Breast epithelium (tissue), 3 donors: ENCODE data around the gene COL18A1.

Experiments used
- POLR2A ChIP-seq: fragments of 450-650 bp; IDR thresholded peaks from one replicate; pipeline ENCODE4 v1.6.1; 2016; ENCODE audit warnings: antibody characterized with exemption, mild to moderate bottlenecking, moderate library complexity
- POLR2AphosphoS5 ChIP-seq, 3 donors: sonication (generic); formaldehyde crosslinking; IDR thresholded peaks; one replicate each; pipeline ENCODE4 v1.6.1; 2017; ENCODE audit warnings: antibody characterized with exemption in 3 of 3
- TF ChIP-seq, protein P1 (sequence below), 3 donors: fragments of 450-650 bp; IDR thresholded peaks; one replicate each; pipeline ENCODE4 v1.5.1; 2016 to 2017; ENCODE audit warnings: antibody characterized with exemption in 3 of 3, mild to moderate bottlenecking in 3 of 3, moderate library complexity in 3 of 3

DNA sequence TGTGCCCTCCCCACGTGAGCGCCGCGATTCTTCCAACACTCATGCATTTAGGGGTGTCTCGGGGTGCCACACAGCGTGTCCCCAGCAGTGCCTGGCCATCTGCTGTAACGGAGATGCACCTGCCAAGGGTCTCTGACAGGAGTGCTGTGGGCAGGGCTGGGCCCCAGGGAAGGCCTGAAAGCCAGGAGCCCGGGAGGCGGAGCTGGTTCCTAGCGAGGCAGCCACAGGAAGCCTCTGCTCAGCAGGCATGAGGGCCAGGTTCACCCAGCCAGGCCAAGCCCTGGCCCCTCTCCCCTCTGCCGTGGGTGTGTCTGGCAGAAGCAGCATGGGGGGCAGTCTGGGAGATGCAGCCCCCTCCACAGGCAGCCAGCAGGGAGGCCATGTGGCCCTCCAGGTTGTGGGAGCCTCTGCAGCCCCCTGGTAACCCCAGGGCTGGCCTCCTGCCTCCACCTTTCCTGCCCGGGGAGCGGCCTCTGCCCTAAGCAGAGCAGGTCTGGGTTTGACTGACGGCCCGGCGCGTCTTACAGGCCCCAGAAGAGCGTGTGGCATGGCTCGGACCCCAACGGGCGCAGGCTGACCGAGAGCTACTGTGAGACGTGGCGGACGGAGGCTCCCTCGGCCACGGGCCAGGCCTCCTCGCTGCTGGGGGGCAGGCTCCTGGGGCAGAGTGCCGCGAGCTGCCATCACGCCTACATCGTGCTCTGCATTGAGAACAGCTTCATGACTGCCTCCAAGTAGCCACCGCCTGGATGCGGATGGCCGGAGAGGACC is 106.9 kb downstream of the COL18A1 start:
- TF ChIP-seq POLR2AphosphoS5 (IDR thresholded peaks at IDR 0.05), result no peak
- TF ChIP-seq, protein P1, sequence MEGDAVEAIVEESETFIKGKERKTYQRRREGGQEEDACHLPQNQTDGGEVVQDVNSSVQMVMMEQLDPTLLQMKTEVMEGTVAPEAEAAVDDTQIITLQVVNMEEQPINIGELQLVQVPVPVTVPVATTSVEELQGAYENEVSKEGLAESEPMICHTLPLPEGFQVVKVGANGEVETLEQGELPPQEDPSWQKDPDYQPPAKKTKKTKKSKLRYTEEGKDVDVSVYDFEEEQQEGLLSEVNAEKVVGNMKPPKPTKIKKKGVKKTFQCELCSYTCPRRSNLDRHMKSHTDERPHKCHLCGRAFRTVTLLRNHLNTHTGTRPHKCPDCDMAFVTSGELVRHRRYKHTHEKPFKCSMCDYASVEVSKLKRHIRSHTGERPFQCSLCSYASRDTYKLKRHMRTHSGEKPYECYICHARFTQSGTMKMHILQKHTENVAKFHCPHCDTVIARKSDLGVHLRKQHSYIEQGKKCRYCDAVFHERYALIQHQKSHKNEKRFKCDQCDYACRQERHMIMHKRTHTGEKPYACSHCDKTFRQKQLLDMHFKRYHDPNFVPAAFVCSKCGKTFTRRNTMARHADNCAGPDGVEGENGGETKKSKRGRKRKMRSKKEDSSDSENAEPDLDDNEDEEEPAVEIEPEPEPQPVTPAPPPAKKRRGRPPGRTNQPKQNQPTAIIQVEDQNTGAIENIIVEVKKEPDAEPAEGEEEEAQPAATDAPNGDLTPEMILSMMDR (IDR thresholded peaks at IDR 0.05), result no peak
- no peak for TF ChIP-seq POLR2A
